Naive thymus-derived CD4-positive, alpha-beta T cell (primary cell): Measurements from ENCODE around the gene CENPA. TPM values are rescaled to one million over a fixed set of nuclear protein-coding genes. Genes with fewer than 3 reads are reported as not detected.
"Not testable (repeated sequence)": the region's sequence is repeated elsewhere in the genome, so short reads cannot be mapped to it uniquely, and the experiment has no call there.

Experiments
- ATAC-seq: fragments of 150-1000 bp; cut with Tn5 transposase; 2 replicates; pipeline ENCODE4 v1.10.0; 2021; ENCODE audit warnings: mild to moderate bottlenecking, moderate library complexity
- CTCF ChIA-PET: fragments of 350-600 bp; sonication (Branson Sonifier 250); formaldehyde crosslinking; loops from one replicate; lab custom pipeline; 2021; ENCODE audit warnings: antibody characterized with exemption; lab: Charles Lee
- POLR2A ChIA-PET: fragments of 350-600 bp; sonication (Branson Sonifier 250); formaldehyde crosslinking; loops from one replicate; lab custom pipeline; 2021; ENCODE audit warnings: antibody characterized with exemption, inconsistent platforms; lab: Charles Lee
- DNase-seq, 9 donors: peaks; one replicate each; pipeline versions ENCODE4 v3.0.0 to v3.0.0-alpha.2; 2020 to 2022; ENCODE audit warnings: mixed read lengths in 1 of 9
- H3K27ac ChIP-seq: one replicate; pipeline ENCODE4 v1.7.0; 2013; ENCODE audit warnings: mild to moderate bottlenecking, low read depth, low read length, moderate library complexity
- H3K27me3 ChIP-seq, 2 donors: one replicate each; pipeline ENCODE4 v1.7.0; 2013; ENCODE audit warnings: low read length in 2 of 2, mild to moderate bottlenecking in 2 of 2, moderate library complexity in 2 of 2; ENCODE audit not compliant: control insufficient read depth in 2 of 2, insufficient read depth in 2 of 2
- H3K36me3 ChIP-seq, 3 experiments: 1 replicate in 2 of 3; 2 replicates in 1 of 3; pipeline ENCODE4 v1.7.0; 2013; ENCODE audit warnings: low read length in 3 of 3, mild to moderate bottlenecking in 3 of 3, moderate library complexity in 1 of 3; ENCODE audit not compliant: insufficient read depth in 3 of 3, control insufficient read depth in 2 of 3
- H3K4me1 ChIP-seq, 2 donors: one replicate each; pipeline ENCODE4 v1.7.0; 2013; ENCODE audit warnings: low read length in 2 of 2, mild to moderate bottlenecking in 2 of 2, moderate library complexity in 1 of 2; ENCODE audit not compliant: control insufficient read depth in 2 of 2, insufficient read depth in 2 of 2
- H3K4me3 ChIP-seq: 2 replicates; pipeline ENCODE4 v1.7.0; 2013; ENCODE audit warnings: mild to moderate bottlenecking, low read length
- H3K9me3 ChIP-seq, 3 experiments: 1 replicate in 2 of 3; 2 replicates in 1 of 3; pipeline ENCODE4 v1.7.0; 2013; ENCODE audit warnings: low read length in 3 of 3; ENCODE audit not compliant: control insufficient read depth in 2 of 3
- H3K27ac Mint-ChIP-seq, 9 donors: one replicate each; pipeline ENCODE4 v1.8.0; 2020 to 2022; ENCODE audit warnings: mixed read lengths in 9 of 9, mild to moderate bottlenecking in 8 of 9, moderate library complexity in 5 of 9, inconsistent platforms in 2 of 9
- H3K27me3 Mint-ChIP-seq, 5 donors: one replicate each; pipeline ENCODE4 v1.8.0; 2021 to 2022; ENCODE audit warnings: mixed read lengths in 5 of 5, mild to moderate bottlenecking in 1 of 5
- H3K36me3 Mint-ChIP-seq, 5 donors: one replicate each; pipeline ENCODE4 v1.8.0; 2020 to 2022; ENCODE audit warnings: mixed read lengths in 5 of 5, mild to moderate bottlenecking in 3 of 5, inconsistent platforms in 1 of 5
- H3K4me1 Mint-ChIP-seq, 7 donors: one replicate each; pipeline ENCODE4 v1.8.0; 2020 to 2022; ENCODE audit warnings: mixed read lengths in 7 of 7, mild to moderate bottlenecking in 3 of 7, inconsistent platforms in 1 of 7
- H3K4me3 Mint-ChIP-seq, 10 donors: one replicate each; pipeline ENCODE4 v1.8.0; 2020 to 2022; ENCODE audit warnings: mild to moderate bottlenecking in 10 of 10, mixed read lengths in 10 of 10, moderate library complexity in 6 of 10, inconsistent platforms in 2 of 10
- H3K9me3 Mint-ChIP-seq, 11 donors: one replicate each; pipeline ENCODE4 v1.8.0; 2020 to 2022; ENCODE audit warnings: mixed read lengths in 11 of 11, mild to moderate bottlenecking in 4 of 11, inconsistent platforms in 1 of 11, moderate library complexity in 1 of 11
- intact Hi-C, 2 donors: fragments of 100-400 bp; cut with micrococcal nuclease; formaldehyde crosslinking; loops; one replicate each; pipeline ENCODE4 v1.15.1; 2023
- polyA plus RNA-seq, 2 donors: library from polyadenylated mRNA; unstranded; fragments of 300-500 nt; fragmentation: Illumina TruSeq; gene quantifications; one replicate each; pipeline ENCODE4 v1.2.3, GENCODE V29; 2021
- total RNA-seq, 6 experiments: library from RNA in 5 of 6; stranded (reverse) in 5 of 6; gene quantifications; 1 replicate in 5 of 6; 2 replicates in 1 of 6; pipeline ENCODE4 v1.2.3 and lab custom pipeline; 2021 to 2026

CENPA gene
- total and polyA plus RNA-seq, 7 experiments from 2014 or later, result 0.37 to 25.6 (median 0.73) TPM; not detected in 4

GRCh38 chr2:26812731-26813130 lies 26.9 kb downstream of the CENPA start:
- peaks cover 6 to 62% (median 50%) of the 10 kb centered on the region in 7 donors for H3K4me1 Mint-ChIP-seq
- DNase-seq (no peak), ATAC-seq (no peak)
- H3K4me3 Mint-ChIP-seq, result peak overlapping the region in 3 of 10 donors; percentile 24 to 65 (median 60)
- intact Hi-C loops, result no loop called here
- H3K27me3 ChIP-seq, result no peaks in the 10 kb centered on the region
- peaks cover 0 to 37% of the 10 kb centered on the region in 2 donors for H3K4me1 ChIP-seq
- no peaks in the 10 kb centered on the region for H3K9me3 ChIP-seq
- peaks cover 0 to 2% (median 0%) of the 10 kb centered on the region in 11 donors for H3K9me3 Mint-ChIP-seq
- peaks cover 5 to 30% (median 10%) of the 10 kb centered on the region in 5 donors for H3K27me3 Mint-ChIP-seq
- H3K4me3 ChIP-seq, result no peak overlapping the region
- peak overlapping the region in 1 of 9 donors; percentile 63 for H3K27ac Mint-ChIP-seq
- H3K36me3 Mint-ChIP-seq, result no peaks in the 10 kb centered on the region
- CTCF ChIA-PET, result interaction anchor here (1.2 kb wide), 1 partner anchor 68 kb away, joined by 3 read pairs; no protein-coding TSS in a partner anchor
- H3K27ac ChIP-seq, result no peak overlapping the region
- H3K36me3 ChIP-seq, result no peaks in the 10 kb centered on the region
- POLR2A ChIA-PET, result no interaction called here

- H3K36me3 ChIP-seq, intact Hi-C loops, POLR2A ChIA-PET, H3K4me3 ChIP-seq, H3K9me3 ChIP-seq, DNase-seq, ATAC-seq, H3K27ac Mint-ChIP-seq, CTCF ChIA-PET, H3K27ac ChIP-seq, H3K36me3 Mint-ChIP-seq, H3K9me3 Mint-ChIP-seq, H3K4me3 Mint-ChIP-seq, H3K27me3 ChIP-seq: not testable (repeated sequence)
- peaks cover 6 to 49% (median 39%) of the 10 kb centered on the region in 7 donors for H3K4me1 Mint-ChIP-seq
- peaks cover 5 to 31% (median 10%) of the 10 kb centered on the region in 5 donors for H3K27me3 Mint-ChIP-seq
- peaks cover 0 to 32% of the 10 kb centered on the region in 2 donors for H3K4me1 ChIP-seq
Observed at GRCh38 chr2:26814072-26814765, 28.4 kb downstream of the CENPA start.

GRCh38 chr2:26816893-26817292 lies 31.0 kb downstream of the CENPA start:
- Mint-ChIP-seq H3K27me3 (peaks cover 5 to 31% (median 10%) of the 10 kb centered on the region in 5 donors), H3K36me3 (no peaks in the 10 kb centered on the region), H3K4me3 (no peak overlapping the region), H3K9me3 (peaks cover 0 to 2% (median 0%) of the 10 kb centered on the region in 11 donors), H3K27ac (no peak overlapping the region), H3K4me1 (peaks cover 0 to 22% (median 15%) of the 10 kb centered on the region in 7 donors)
- Histone ChIP-seq H3K36me3 (no peaks in the 10 kb centered on the region), H3K4me3 (no peak overlapping the region), H3K27me3 (no peaks in the 10 kb centered on the region), H3K27ac (no peak overlapping the region), H3K4me1 (peaks cover 0 to 8% of the 10 kb centered on the region in 2 donors), H3K9me3 (no peaks in the 10 kb centered on the region)
- intact Hi-C loops, result no loop called here
- ATAC-seq (no peak), DNase-seq (no peak)
- ChIA-PET CTCF (no interaction called here), POLR2A (no interaction called here)

DNA sequence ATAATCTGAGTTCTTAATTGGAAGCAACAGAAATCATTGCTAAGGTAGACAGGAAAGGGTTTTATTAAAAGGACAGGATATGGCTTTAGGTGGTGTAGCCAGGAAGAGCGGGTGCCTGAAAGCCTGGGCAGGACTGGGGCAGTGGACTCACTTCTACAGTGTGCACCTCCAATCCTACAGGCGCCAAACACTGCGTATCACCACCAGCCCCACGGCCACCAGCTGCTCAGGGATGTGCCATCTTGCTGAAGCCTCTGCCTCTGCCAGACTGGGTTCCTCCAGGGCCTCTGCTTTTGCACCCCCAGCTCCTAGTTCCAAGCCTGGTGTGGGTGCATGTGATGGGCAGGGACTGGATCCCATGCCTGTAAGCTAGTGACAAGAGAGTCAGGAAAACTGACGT lies 32.4 kb downstream of the CENPA start:
- no peak overlapping the region for H3K4me3 Mint-ChIP-seq
- DNase-seq (no peak), ATAC-seq (no peak)
- peaks cover 0 to 10% (median 6%) of the 10 kb centered on the region in 7 donors for H3K4me1 Mint-ChIP-seq
- ChIA-PET POLR2A (no interaction called here), CTCF (no interaction called here)
- no peaks in the 10 kb centered on the region for H3K27me3 ChIP-seq
- H3K9me3 ChIP-seq, result no peaks in the 10 kb centered on the region
- no peak overlapping the region for H3K4me3 ChIP-seq
- H3K4me1 ChIP-seq, result no peaks in the 10 kb centered on the region
- H3K36me3 Mint-ChIP-seq, result no peaks in the 10 kb centered on the region
- no peak overlapping the region for H3K27ac ChIP-seq
- intact Hi-C loops, result no loop called here
- H3K36me3 ChIP-seq, result no peaks in the 10 kb centered on the region
- H3K27ac Mint-ChIP-seq, result no peak overlapping the region
- H3K27me3 Mint-ChIP-seq, result peaks cover 5 to 22% (median 10%) of the 10 kb centered on the region in 5 donors
- H3K9me3 Mint-ChIP-seq, result peaks cover 0 to 2% (median 0%) of the 10 kb centered on the region in 11 donors

- Mint-ChIP-seq H3K4me1 (peaks cover 0 to 6% (median 4%) of the 10 kb centered on the region in 7 donors), H3K4me3 (no peak overlapping the region), H3K9me3 (peaks cover 0 to 2% (median 0%) of the 10 kb centered on the region in 11 donors), H3K27ac (no peak overlapping the region), H3K27me3 (peaks cover 5 to 20% (median 10%) of the 10 kb centered on the region in 5 donors), H3K36me3 (no peaks in the 10 kb centered on the region)
- POLR2A ChIA-PET, result no interaction called here
- H3K27ac ChIP-seq, result no peak overlapping the region
- no peak overlapping the region for H3K4me3 ChIP-seq
- no peaks in the 10 kb centered on the region for H3K4me1 ChIP-seq
- intact Hi-C loops, result no loop called here
- H3K9me3 ChIP-seq, result no peaks in the 10 kb centered on the region
- DNase-seq (no peak), ATAC-seq (no peak)
- no peaks in the 10 kb centered on the region for H3K36me3 ChIP-seq
- no peaks in the 10 kb centered on the region for H3K27me3 ChIP-seq
- CTCF ChIA-PET, result no interaction called here
Observed at GRCh38 chr2:26818972-26819371, 33.1 kb downstream of the CENPA start.

- Mint-ChIP-seq H3K4me1 (peaks cover 0 to 6% (median 0%) of the 10 kb centered on the region in 7 donors), H3K27ac (no peak overlapping the region), H3K27me3 (peaks cover 5 to 14% (median 7%) of the 10 kb centered on the region in 5 donors), H3K9me3 (no peaks in the 10 kb centered on the region), H3K4me3 (no peak overlapping the region), H3K36me3 (no peaks in the 10 kb centered on the region)
- Histone ChIP-seq H3K4me3 (no peak overlapping the region), H3K4me1 (no peaks in the 10 kb centered on the region), H3K9me3 (no peaks in the 10 kb centered on the region), H3K36me3 (no peaks in the 10 kb centered on the region), H3K27me3 (no peaks in the 10 kb centered on the region), H3K27ac (no peak overlapping the region)
- no peak for ATAC-seq
- POLR2A ChIA-PET, result no interaction called here
- no peak for DNase-seq
- intact Hi-C loops, result no loop called here
- CTCF ChIA-PET, result interaction anchor here (0.6 kb wide), 1 partner anchor 751 kb away, joined by 4 read pairs; no protein-coding TSS in a partner anchor
Observed at GRCh38 chr2:26820932-26821331, 35.1 kb downstream of the CENPA start.

- intact Hi-C loops, result no loop called here
- H3K36me3 ChIP-seq, result no peaks in the 10 kb centered on the region
- POLR2A ChIA-PET, result no interaction called here
- CTCF ChIA-PET, result no interaction called here
- no peak overlapping the region for H3K27ac ChIP-seq
- H3K4me1 Mint-ChIP-seq, result no peaks in the 10 kb centered on the region
- H3K9me3 ChIP-seq, result no peaks in the 10 kb centered on the region
- no peaks in the 10 kb centered on the region for H3K9me3 Mint-ChIP-seq
- H3K27me3 Mint-ChIP-seq, result peaks cover 0 to 10% (median 0%) of the 10 kb centered on the region in 5 donors
- no peaks in the 10 kb centered on the region for H3K36me3 Mint-ChIP-seq
- H3K4me1 ChIP-seq, result no peaks in the 10 kb centered on the region
- H3K4me3 Mint-ChIP-seq, result no peak overlapping the region
- H3K27me3 ChIP-seq, result no peaks in the 10 kb centered on the region
- DNase-seq (no peak), ATAC-seq (no peak)
- no peak overlapping the region for H3K27ac Mint-ChIP-seq
- H3K4me3 ChIP-seq, result no peak overlapping the region
Observed at GRCh38 chr2:26822877-26823276, 37.0 kb downstream of the CENPA start.
